ENCODE measurements around the gene GGA1. TPM values are rescaled to one million over a fixed set of nuclear protein-coding genes. Genes with fewer than 3 reads are reported as not detected.
A peak's percentile ranks its signal among the peaks of the same experiment; 100 is the strongest.
"Not testable (repeated sequence)": the region's sequence is repeated elsewhere in the genome, so short reads cannot be mapped to it uniquely, and the experiment has no call there.

Gene GGA1
- total RNA-seq, 2 donors from 2014 or later, result 59.9 to 61.2 TPM

DNA sequence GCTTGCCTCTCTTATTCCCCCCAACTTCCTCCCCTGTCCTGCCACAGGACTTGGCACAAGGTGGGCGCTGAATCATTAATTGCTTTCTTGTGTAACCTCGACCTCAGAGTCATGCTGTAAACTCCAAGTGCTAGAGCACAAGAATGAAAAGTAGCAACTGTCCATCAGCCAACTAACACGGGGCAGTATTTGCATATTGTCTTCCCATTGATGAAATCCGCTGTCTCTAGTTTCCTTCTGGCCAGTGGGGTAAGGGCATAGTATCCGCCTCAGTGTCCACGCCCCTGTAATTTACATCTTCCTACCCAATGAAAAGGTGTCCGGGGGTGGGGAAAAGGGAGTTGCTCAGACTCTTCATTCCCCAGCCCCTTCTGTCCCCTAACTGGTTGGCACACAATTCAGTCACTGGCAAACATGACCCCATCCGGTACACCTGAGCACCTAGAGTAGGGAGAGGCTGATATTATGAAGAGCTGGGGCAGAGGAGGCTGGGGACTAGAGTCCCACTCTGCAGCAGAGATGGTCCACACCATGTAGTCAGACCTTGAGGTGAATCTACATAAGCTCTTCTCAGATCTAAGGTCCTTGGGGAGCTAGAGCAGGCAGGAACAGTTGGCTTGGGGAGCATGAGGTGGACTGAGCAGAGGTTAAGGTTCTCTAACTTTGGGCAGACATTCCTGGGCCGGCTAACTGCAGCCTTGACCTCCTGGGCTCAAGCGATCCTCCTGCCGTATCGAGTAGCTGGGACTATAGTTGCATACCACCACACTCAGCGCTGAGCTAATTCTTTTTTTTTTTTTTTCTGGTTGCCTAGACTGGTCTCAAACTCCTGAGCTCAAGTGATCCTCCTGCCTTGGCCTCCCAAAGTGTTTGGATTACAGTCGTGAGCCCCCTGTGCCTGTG, 6.8 kb upstream of the GGA1 start:
- Histone ChIP-seq H3K4me3 (no peak overlapping the region), H3K27ac (no peak overlapping the region), H3K27me3 (replicated peaks; ENCODE audit: insufficient read depth) (no peaks in the 10 kb centered on the region), H3K36me3 (no peaks in the 10 kb centered on the region), H3K9me3 (no peaks in the 10 kb centered on the region), H3K4me1 (ENCODE audit: control insufficient read depth in 1 of 2, low read depth in 2 of 2) (peaks cover under 1% of the 10 kb centered on the region in 2 donors)
- no peak for DNase-seq (ENCODE audit: low spot score)
- TF ChIP-seq, protein P1, sequence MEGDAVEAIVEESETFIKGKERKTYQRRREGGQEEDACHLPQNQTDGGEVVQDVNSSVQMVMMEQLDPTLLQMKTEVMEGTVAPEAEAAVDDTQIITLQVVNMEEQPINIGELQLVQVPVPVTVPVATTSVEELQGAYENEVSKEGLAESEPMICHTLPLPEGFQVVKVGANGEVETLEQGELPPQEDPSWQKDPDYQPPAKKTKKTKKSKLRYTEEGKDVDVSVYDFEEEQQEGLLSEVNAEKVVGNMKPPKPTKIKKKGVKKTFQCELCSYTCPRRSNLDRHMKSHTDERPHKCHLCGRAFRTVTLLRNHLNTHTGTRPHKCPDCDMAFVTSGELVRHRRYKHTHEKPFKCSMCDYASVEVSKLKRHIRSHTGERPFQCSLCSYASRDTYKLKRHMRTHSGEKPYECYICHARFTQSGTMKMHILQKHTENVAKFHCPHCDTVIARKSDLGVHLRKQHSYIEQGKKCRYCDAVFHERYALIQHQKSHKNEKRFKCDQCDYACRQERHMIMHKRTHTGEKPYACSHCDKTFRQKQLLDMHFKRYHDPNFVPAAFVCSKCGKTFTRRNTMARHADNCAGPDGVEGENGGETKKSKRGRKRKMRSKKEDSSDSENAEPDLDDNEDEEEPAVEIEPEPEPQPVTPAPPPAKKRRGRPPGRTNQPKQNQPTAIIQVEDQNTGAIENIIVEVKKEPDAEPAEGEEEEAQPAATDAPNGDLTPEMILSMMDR (IDR thresholded peaks at IDR 0.05), result no peak
- ATAC-seq (ENCODE audit: insufficient number of reproducible peaks, low FRiP score, low read depth), result no peak

GRCh38 chr22:37602546-37603277, 5.9 kb upstream of the GGA1 start:
- H3K27ac ChIP-seq; DNase-seq (ENCODE audit: low spot score); H3K4me1 ChIP-seq (ENCODE audit: control insufficient read depth in 1 of 2, low read depth in 2 of 2); H3K9me3 ChIP-seq; H3K36me3 ChIP-seq; H3K27me3 ChIP-seq (replicated peaks; ENCODE audit: insufficient read depth); H3K4me3 ChIP-seq; ATAC-seq (ENCODE audit: insufficient number of reproducible peaks, low FRiP score, low read depth): not testable (repeated sequence)

DNA sequence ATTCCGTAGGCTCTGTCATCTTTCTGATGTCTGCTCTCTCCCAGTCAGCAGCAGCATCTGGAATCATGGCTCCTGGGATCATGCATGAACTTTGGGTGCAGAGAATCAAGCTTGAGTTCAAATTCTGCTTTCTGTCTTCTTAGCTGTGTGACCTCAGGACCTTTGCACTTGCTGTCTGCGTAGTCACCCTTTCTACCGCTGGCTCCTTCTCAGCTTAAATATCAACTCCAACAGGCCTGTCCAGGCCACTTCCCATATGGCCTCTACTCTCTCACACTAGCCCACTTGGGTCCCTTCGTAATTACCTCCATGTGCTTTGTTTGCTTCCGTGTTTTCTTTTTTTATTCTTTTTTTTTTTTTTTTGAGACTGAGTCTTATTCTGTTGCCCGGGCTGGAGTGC, 4.6 kb upstream of the GGA1 start:
- TF ChIP-seq, protein P1 (IDR thresholded peaks at IDR 0.05), result no peak
- no peak overlapping the region for H3K27ac ChIP-seq
- ATAC-seq (ENCODE audit: insufficient number of reproducible peaks, low FRiP score, low read depth) (no peak), DNase-seq (ENCODE audit: low spot score) (no peak)
- H3K4me3 ChIP-seq, result no peak overlapping the region
- H3K9me3 ChIP-seq, result no peaks in the 10 kb centered on the region
- peaks cover 8 to 10% of the 10 kb centered on the region in 2 donors for H3K4me1 ChIP-seq (ENCODE audit: control insufficient read depth in 1 of 2, low read depth in 2 of 2)
- H3K27me3 ChIP-seq (replicated peaks; ENCODE audit: insufficient read depth), result no peaks in the 10 kb centered on the region
- H3K36me3 ChIP-seq, result no peaks in the 10 kb centered on the region

GRCh38 chr22:37604875-37605274, 3.8 kb upstream of the GGA1 start:
- no peak for ATAC-seq (ENCODE audit: insufficient number of reproducible peaks, low FRiP score, low read depth)
- Histone ChIP-seq H3K27me3 (replicated peaks; ENCODE audit: insufficient read depth) (no peaks in the 10 kb centered on the region), H3K27ac (no peak overlapping the region), H3K4me1 (ENCODE audit: control insufficient read depth in 1 of 2, low read depth in 2 of 2) (peaks cover 13 to 17% of the 10 kb centered on the region in 2 donors), H3K4me3 (no peak overlapping the region), H3K9me3 (no peaks in the 10 kb centered on the region), H3K36me3 (no peaks in the 10 kb centered on the region)
- DNase-seq (ENCODE audit: low spot score), result no peak
- TF ChIP-seq, protein P1 (IDR thresholded peaks at IDR 0.05), result no peak

DNA sequence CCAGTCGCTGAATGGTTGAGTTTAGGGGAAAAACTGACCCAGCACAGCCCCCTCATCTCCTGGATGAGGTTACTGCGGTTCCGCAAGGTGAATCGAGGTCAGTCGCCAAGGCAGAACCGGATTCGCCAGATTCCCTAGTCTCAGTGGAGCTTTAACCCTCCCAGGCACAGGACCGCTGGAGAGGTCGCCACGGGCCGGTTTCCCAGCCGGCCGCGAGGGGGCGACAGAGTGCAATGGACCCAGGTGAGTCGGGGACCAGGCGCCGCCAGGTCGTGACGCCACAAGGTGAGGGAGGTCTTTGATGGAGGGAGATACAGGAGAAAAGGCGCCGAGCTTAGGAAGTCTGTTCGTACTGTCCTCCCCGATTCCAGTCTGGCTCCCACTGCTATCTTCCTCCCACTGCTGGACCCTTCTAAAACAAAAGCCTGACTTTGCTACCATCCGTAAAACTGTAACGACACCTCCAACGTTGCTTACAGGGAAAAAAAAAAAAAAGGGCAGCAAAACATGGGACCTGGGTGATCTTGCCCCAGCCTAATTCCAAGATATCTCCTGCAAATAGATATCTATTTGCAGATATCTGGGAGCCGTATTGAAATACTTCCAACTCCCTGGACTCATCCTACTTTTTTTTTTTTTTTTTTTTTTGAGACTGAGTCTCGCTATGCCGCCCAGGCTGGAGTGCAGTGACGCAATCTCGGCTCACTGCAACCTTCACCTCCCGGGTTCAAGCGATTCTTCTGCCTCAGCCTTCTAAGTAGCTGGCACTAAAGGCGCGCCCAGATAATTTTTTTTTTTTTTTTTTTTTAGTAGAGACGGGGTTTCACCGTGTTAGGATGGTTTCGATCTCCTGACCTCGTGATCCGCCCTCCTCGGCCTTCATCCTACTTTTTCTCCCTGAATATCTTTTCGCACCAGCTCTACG, 1.4 kb upstream of the GGA1 start:
- no peak for ATAC-seq (ENCODE audit: insufficient number of reproducible peaks, low FRiP score, low read depth)
- H3K4me3 ChIP-seq, result peak overlapping the region; percentile 74
- H3K27me3 ChIP-seq (replicated peaks; ENCODE audit: insufficient read depth), result no peaks in the 10 kb centered on the region
- H3K9me3 ChIP-seq, result no peaks in the 10 kb centered on the region
- TF ChIP-seq, protein P1 (IDR thresholded peaks at IDR 0.05), result peak; percentile 95
- H3K36me3 ChIP-seq, result no peaks in the 10 kb centered on the region
- DNase-seq (ENCODE audit: low spot score), result no peak
- peaks cover 14 to 35% of the 10 kb centered on the region in 2 donors for H3K4me1 ChIP-seq (ENCODE audit: control insufficient read depth in 1 of 2, low read depth in 2 of 2)
- peak overlapping the region in 1 of 2 donors; percentile 91 for H3K27ac ChIP-seq
